NCI-H1105 (cell line): Measurements from ENCODE around the gene ATP6V0E2.
A peak's percentile ranks its signal among the peaks of the same experiment; 100 is the strongest.

Source experiments
- DNase-seq: peaks from one replicate; lab custom pipeline; 2025; lab: John Stamatoyannopoulos, UW

The ATP6V0E2 gene

GRCh38 chr7:149838992-149839408 lies 34.8 kb upstream of the ATP6V0E2 start:
- DNase-seq, result no peak

GRCh38 chr7:149839933-149840332 lies 33.8 kb upstream of the ATP6V0E2 start:
- DNase-seq, result no peak

- no peak for DNase-seq
These were observed 30.2 kb upstream of the ATP6V0E2 start for GRCh38 chr7:149843566-149843965.

DNA sequence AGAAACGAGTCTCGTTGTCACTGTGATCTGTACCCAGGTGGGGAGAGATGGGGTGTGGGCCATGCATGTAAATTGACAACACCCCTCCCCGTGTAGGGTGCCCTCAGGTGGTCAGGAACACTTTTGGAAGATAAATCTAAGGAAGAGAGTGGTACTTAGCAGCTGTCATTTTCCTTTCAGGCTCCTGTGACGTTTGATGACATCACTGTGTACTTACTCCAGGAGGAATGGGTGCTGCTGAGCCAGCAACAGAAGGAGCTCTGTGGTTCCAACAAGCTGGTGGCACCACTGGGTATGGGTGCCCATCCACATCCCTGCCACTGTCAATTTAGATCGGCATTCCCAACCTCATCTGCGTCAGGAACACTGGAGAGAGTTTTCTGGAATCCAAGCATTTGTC lies 29.3 kb upstream of the ATP6V0E2 start:
- no peak for DNase-seq

DNA sequence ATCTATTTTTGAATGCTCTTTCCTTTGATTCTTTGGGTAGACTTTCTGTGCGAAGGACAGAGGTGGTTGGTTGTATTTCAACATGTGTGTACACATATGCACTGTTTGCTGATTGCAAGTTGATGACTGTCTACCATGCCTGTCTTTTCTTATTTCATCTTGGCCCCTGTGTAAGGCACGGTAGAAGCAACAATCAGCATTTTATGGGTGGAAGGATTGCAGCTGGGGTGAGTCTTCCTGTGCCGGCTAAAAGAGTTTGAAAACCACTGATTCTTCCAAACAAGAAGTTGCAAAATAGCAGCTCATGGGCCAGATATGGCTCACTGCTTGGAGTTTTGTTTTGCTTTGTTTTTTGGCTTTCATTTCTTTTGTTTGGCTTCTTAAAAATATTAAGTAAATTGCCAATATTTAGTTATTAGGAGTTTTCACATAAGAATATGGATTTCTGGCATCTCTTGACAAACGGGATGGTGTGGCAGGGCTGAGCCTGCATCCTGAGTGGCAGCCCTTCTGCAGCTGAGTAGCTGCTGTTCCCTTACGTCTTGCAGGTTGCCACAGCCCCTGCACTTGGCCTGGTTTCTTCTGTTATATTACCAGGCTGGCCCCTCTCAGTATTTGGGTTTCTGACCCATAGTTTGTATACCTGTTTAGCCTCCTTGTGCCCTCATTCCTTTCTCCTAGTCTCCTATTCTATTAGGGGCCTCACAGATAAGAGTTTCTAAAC lies 28.4 kb upstream of the ATP6V0E2 start:
- DNase-seq, result no peak

GRCh38 chr7:149846021-149846420 lies 27.7 kb upstream of the ATP6V0E2 start:
- no peak for DNase-seq

GRCh38 chr7:149846436-149847046 lies 27.2 kb upstream of the ATP6V0E2 start:
- no peak for DNase-seq

GRCh38 chr7:149849174-149849573 lies 24.6 kb upstream of the ATP6V0E2 start:
- no peak for DNase-seq

DNA sequence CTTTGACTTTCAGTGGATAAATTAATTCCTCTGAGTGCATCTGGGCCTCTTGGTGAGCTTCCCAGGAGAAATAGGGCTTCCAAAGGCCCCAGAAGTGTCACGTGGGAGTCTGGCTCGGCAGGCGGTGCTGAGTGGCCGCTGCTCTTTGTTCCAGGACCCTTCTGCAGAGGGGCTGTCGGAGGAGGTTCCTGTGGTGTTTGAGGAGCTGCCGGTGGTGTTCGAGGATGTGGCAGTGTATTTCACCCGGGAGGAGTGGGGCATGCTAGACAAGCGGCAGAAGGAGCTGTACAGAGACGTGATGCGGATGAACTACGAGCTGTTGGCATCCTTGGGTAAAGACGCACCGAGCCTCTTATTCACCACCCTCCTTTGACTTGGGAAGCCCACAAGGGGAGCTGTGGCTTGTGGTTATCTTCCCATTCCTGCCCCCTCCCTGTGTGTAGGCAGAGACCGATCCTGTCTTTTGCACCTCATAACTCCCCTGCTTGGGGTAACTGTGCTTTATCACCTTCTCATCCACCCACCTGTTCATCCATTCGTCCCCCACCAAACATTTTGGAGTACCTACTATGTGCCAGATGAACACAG lies 23.7 kb upstream of the ATP6V0E2 start:
- DNase-seq, result no peak

GRCh38 chr7:149850716-149851115 lies 23.1 kb upstream of the ATP6V0E2 start:
- DNase-seq, result no peak

- DNase-seq, result no peak
These were observed 22.3 kb upstream of the ATP6V0E2 start for GRCh38 chr7:149851449-149851848.

DNA sequence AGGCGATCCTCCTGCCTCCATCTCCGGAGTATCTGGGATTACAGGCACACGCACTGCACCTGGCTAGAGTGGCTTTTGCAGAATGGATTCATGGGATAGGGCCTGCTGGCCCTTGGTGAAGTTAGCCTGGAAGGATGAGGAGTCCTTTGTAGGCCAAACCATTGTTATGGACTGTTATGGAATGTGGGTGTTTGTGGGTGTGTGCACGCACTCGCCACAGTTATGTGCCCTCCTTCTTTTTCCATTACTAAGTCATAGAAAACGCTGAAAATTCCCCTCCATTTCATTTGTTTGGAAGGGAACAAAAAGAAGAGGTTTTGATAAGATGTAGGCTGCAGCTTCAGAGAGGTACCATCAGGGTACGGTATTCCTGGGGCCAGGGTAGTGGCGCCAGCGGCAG lies 20.6 kb upstream of the ATP6V0E2 start:
- no peak for DNase-seq

DNA sequence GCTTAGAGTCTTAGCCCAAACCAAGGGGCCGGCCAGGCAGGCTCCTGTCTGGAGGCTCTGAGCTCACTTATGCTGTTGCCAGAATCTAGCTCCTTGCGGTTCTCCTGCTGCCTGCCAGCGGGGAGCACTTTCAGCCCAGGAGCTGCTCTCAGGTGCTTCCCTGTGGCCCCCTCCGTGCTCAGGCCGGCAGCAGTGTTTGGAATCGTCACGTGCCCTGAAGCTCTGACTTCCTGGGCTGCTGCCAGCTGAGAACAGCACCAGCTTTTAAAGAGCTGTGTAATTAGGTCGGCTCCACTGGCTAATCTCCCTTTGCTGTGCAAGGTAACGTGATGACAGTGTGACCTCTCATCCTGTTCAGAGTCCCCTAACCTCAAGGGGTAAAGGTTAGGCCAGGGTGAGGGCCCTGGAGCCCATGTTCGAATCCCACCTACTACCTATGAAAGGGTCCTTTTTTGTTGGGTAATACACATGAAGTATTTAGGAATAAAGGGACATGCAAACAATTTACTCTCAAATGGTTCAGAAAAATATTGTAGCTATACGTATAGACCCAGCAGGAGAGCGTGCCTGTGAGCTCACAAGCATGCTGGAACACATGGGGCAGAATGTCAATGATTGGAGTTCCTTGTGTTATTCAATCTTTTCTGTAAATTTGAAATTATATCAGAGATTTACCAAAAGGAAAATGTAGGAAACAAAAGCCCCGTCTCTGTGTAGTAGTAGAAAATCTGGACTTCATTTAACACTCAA lies 19.0 kb upstream of the ATP6V0E2 start:
- peak; percentile 89 for DNase-seq

DNA sequence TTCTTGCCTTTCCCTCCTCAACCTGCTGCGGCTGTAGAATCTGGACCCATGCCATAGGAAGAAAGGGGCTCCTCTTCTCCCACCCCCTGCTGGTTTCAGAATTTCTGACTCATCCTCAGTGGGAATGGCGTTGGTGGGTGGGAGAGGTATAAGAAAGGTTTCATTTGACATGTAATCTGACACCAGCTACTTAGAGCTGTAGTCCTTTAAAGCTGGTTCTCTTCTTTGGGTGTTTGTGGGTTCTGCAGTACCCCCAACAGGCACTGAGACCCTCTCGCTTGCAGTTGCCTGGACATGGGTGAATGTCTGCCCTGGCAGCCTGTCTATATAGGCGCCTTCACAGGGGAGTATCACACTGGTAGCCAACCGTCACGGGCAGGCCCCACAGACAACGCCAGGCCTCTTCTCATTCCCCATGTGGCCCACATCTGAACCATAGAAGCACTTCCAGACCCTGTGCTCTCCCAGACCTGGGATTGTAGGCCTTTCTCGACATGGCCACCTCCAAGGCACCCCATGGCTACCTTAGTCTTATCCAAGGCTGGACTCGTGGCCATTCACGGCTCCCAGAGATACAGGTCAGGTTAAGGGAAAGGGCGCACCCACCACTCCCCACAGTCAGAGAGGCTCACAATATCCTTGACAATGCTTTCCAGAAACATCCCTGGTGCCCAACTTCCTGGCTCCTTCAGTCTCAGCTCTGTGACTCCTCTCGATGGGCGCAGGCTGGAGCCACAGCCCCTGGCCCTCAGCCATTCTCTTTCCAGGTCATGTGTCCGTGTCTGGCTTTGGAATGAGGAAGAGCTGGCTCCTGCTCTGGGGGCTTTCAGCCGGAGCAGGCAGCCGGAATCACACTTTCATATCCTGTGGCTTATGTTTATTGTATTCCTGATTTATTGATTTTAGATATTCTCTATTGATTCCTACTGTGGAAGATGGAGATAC lies 18.1 kb upstream of the ATP6V0E2 start:
- DNase-seq, result no peak

GRCh38 chr7:149856583-149856982 lies 17.2 kb upstream of the ATP6V0E2 start:
- DNase-seq, result no peak

DNA sequence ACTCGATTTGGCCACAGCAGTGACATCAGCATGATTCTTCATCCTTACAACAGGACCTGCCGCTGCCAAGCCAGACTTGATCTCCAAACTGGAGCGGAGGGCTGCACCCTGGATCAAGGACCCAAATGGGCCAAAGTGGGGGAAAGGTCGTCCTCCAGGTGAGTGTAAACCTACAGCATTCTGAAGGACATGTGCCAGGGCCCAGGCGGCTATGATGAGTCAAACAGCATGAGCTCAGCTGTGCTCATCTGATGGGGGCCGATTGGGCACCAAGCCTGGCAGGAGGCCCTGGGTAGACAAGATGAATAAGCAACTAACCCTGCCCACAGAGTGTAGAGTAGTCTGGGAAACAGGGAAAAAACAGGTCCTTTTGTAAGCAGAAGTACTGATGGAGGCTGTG lies 14.4 kb upstream of the ATP6V0E2 start:
- DNase-seq, result no peak

GRCh38 chr7:149859876-149860275 lies 13.9 kb upstream of the ATP6V0E2 start:
- DNase-seq, result no peak

DNA sequence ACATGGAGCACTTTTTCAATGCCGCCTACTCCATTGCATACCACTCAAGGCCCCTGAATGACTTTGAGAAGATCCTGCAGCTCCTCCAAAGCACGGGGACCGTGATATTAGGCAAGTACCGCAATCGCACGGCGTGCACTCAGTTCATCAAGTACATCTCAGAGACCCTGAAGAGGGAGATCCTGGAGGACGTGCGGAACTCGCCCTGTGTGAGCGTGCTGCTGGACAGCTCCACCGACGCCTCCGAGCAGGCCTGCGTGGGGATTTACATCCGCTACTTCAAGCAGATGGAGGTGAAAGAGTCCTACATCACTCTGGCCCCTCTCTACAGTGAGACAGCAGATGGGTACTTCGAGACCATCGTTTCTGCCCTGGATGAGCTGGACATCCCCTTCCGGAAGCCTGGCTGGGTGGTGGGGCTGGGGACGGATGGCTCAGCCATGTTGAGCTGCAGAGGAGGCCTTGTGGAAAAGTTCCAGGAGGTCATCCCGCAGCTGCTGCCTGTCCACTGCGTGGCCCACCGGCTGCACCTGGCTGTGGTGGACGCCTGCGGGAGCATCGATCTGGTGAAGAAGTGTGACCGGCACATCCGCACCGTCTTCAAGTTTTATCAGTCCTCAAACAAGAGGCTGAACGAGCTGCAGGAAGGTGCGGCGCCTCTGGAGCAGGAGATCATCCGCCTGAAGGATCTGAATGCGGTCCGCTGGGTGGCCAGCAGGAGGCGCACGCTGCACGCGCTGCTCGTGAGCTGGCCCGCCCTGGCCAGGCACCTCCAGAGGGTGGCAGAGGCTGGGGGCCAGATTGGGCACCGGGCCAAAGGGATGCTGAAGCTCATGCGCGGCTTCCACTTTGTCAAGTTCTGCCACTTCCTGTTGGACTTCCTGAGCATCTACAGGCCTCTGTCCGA lies 12.7 kb upstream of the ATP6V0E2 start:
- DNase-seq, result no peak

DNA sequence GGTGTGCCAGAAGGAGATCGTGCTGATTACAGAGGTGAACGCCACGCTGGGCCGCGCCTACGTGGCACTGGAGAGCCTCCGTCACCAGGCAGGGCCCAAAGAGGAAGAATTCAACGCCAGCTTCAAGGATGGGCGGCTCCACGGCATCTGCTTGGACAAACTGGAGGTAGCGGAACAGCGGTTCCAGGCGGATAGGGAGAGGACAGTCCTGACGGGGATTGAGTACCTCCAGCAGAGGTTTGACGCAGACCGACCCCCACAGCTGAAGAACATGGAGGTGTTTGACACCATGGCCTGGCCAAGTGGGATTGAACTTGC lies 12.1 kb upstream of the ATP6V0E2 start:
- no peak for DNase-seq

DNA sequence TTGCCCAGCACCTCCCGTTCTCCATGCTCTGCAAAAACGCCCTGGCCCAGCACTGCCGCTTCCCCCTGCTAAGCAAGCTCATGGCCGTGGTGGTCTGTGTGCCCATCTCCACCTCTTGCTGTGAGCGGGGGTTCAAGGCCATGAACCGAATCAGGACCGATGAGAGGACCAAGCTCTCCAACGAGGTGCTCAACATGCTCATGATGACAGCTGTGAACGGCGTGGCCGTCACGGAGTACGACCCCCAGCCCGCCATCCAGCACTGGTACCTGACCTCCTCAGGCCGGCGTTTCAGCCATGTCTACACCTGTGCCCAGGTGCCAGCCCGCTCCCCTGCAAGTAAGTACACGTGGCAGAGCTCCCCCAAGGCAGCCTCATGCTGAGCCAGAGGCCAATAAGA lies 11.6 kb upstream of the ATP6V0E2 start:
- DNase-seq, result no peak

DNA sequence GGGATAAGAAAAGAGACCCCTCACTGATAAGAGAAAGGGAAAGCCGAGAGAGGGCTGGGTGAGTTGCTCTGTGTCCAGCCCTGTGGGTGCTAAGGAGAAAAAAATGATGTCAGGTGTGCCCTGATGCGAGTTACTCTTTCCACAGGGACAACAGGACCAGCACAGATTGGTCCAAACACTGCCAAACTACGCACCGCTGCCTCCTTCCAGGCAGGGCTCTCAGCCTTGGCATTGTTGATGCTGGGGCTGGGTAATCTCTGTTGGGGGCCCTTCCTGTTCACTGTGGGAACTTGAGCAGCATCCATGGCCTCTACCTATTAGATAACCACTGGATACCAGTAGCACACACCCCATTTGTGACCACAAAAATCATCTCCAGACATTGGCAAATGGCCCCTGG lies 10.3 kb upstream of the ATP6V0E2 start:
- DNase-seq, result no peak
